ENCODE measurements around the gene FBXO9.

Gene FBXO9

DNA sequence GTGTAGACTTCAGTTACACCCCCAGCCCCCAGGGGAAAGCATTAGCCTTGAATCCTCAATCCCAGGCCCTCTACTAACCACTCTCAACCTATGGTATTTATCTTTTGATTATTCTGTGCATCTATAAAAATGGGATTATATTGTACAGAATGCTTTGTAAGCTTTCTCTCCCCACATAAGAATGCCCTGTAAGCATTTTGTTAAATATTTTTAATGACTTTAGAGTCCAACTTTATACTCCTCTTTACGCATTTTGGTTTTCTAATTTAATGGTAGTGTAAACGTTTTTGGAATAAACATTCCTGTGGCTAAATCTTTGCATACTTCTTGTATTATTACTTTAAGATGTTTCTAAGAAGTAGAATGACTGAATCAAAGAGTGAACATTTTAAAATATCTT lies 35.4 kb downstream of the FBXO9 start:
- in situ Hi-C loops (cut with MboI; ENCODE audit: low sequenced_read_pairs, unreplicated experiment) = no loop called here
- DNase-seq (ENCODE audit: low spot score) = no peak

DNA sequence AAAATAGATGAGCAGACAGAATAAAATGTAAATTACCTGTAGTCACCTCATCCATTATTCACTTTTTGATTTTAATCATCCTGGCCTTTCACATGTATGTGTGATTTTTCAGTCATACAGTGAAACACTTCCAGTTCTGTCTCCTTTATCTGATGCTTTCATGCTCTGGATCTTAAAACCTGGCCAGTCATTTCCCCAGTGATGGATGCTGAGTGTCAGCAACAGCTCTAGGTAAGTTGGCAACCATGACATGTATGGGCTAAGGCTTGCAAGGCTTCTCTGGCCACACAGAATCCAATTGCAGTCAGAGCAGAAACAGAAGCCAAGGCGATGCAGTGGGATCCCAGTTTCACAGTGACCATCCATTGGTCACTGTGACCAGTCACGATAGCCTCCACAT lies 35.8 kb downstream of the FBXO9 start:
- TF ChIP-seq, protein P1, sequence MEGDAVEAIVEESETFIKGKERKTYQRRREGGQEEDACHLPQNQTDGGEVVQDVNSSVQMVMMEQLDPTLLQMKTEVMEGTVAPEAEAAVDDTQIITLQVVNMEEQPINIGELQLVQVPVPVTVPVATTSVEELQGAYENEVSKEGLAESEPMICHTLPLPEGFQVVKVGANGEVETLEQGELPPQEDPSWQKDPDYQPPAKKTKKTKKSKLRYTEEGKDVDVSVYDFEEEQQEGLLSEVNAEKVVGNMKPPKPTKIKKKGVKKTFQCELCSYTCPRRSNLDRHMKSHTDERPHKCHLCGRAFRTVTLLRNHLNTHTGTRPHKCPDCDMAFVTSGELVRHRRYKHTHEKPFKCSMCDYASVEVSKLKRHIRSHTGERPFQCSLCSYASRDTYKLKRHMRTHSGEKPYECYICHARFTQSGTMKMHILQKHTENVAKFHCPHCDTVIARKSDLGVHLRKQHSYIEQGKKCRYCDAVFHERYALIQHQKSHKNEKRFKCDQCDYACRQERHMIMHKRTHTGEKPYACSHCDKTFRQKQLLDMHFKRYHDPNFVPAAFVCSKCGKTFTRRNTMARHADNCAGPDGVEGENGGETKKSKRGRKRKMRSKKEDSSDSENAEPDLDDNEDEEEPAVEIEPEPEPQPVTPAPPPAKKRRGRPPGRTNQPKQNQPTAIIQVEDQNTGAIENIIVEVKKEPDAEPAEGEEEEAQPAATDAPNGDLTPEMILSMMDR (IDR thresholded peaks at IDR 0.05; ENCODE audit: borderline replicate concordance, control extremely low read depth, extremely low read depth, insufficient read depth, missing control alignments) = no peak
- in situ Hi-C loops (cut with MboI; ENCODE audit: low sequenced_read_pairs, unreplicated experiment) = no loop called here
- no peak for DNase-seq (ENCODE audit: low spot score)

More for the DNA sequence above, 35.4 kb downstream of the FBXO9 start:
- TF ChIP-seq, protein P1 (IDR thresholded peaks at IDR 0.05; ENCODE audit: borderline replicate concordance, control extremely low read depth, extremely low read depth, insufficient read depth, missing control alignments) = no peak

DNA sequence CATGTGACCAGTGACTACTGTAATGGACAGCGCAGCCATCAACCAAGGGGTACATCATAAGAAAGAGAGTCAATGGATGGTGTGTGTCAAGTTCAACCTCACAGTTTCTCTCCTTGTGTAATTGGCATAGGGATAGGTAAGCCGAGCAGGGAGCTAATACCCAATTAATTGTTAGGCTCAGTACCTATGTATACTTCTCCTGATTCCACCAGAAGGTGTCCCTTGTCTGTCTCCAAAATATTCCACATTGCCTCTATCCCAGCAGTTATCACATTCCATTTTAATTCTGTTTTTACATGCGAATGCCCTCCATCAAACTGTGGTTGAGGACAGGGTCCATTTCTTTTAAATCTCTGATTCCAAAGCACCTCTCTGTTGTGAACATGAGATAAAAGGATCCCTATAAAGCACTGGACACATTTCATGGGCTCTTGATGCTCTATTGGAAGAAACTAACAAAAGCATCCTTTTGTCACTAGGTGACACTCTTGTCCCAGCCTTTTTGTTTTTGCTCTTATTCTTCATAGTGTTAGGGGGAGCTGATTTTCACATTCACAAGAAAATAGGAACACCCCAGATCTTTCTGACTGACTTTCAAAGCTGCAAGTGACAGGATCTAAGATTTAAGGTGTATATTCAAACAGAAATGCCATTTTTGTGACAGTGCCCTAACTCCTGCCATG lies 38.9 kb downstream of the FBXO9 start:
- in situ Hi-C loops (cut with MboI; ENCODE audit: low sequenced_read_pairs, unreplicated experiment) = no loop called here
- TF ChIP-seq, protein P1 (IDR thresholded peaks at IDR 0.05; ENCODE audit: borderline replicate concordance, control extremely low read depth, extremely low read depth, insufficient read depth, missing control alignments) = no peak
- DNase-seq (ENCODE audit: low spot score) = no peak

DNA sequence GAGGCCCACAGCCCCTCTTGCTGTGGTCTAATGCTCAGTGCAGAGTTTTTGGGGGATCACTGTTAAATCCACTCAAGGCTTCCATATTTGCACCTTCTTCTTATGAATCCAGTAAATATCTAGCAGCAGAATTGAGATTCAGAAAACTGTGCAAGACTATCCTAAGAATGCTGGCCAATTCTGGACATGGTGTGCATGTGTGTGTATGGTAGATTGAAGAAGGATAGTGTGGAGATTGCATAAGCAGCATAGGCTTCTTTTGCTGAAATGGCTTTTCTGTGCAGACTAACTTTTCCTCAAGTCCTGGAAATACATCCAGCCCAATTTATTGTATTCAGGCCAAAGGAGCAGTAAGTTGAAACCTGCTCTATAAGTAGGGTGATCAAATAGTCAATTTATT lies 39.7 kb downstream of the FBXO9 start:
- DNase-seq (ENCODE audit: low spot score) = no peak
- in situ Hi-C loops (cut with MboI; ENCODE audit: low sequenced_read_pairs, unreplicated experiment) = no loop called here
- TF ChIP-seq, protein P1 (IDR thresholded peaks at IDR 0.05; ENCODE audit: borderline replicate concordance, control extremely low read depth, extremely low read depth, insufficient read depth, missing control alignments) = no peak

DNA sequence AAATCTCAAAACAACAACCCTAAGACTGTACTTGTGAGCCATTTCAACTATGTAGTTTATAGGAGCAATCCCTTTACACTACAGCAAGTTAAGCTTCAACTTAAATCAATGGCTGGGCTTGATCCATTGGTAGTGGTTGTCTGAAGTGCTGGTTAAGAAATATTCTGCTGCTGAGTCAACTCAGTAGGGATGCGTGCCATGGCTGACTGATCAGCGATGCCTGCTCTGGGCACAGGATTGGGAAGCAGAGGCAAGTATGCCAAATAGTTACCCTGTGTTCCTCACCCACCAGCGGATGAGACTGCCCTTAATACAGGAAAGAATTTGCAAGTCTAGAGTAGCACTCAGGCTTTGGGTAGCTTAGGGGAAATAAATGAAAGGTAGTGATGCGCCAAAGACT lies 41.9 kb downstream of the FBXO9 start:
- in situ Hi-C loops (cut with MboI; ENCODE audit: low sequenced_read_pairs, unreplicated experiment) = no loop called here
- DNase-seq (ENCODE audit: low spot score) = no peak
- TF ChIP-seq, protein P1 (IDR thresholded peaks at IDR 0.05; ENCODE audit: borderline replicate concordance, control extremely low read depth, extremely low read depth, insufficient read depth, missing control alignments) = no peak

DNA sequence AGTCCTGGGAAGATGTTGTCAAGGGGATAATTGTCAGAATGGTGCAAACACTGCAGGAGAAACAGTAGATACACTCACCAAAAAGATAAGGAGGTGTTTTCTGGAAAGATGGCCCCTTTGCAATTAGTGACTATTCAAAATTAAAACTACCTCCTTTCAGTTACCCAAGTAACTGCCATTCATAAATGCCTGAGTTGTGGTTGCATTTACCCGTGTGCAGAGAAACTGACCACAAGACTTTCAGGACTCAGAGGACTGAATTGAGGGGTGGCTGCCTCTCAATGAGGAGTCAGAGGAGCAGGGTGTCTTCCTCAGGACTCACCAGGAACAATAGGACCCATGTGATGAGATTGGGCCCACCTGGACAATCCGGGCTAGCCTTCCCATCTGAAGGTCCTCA lies 44.4 kb downstream of the FBXO9 start:
- no peak for DNase-seq (ENCODE audit: low spot score)
- in situ Hi-C loops (cut with MboI; ENCODE audit: low sequenced_read_pairs, unreplicated experiment) = no loop called here
- TF ChIP-seq, protein P1 (IDR thresholded peaks at IDR 0.05; ENCODE audit: borderline replicate concordance, control extremely low read depth, extremely low read depth, insufficient read depth, missing control alignments) = no peak

All from GM13976 (cell line).